HG03025 (cell line): ENCODE results near the gene NAA35.
"Not testable (repeated sequence)": the region's sequence is repeated elsewhere in the genome, so short reads cannot be mapped to it uniquely, and the experiment has no call there.

Experiments used
- ATAC-seq: cut with Tn5 transposase; IDR thresholded peaks from one replicate; pipeline ENCODE4 v1.9.1; 2021; ENCODE audit warnings: mild to moderate bottlenecking, moderate library complexity; ENCODE audit not compliant: unreplicated experiment, low FRiP score

The NAA35 gene

GRCh38 chr9:85943757-85944430 lies 2.9 kb downstream of the NAA35 start:
- ATAC-seq, result no peak

GRCh38 chr9:85944672-85945071 lies 3.7 kb downstream of the NAA35 start:
- no peak for ATAC-seq

- ATAC-seq, result no peak
Observed at GRCh38 chr9:85949586-85950335, 8.8 kb downstream of the NAA35 start.

GRCh38 chr9:85959955-85960354 lies 19.0 kb downstream of the NAA35 start:
- no peak for ATAC-seq

GRCh38 chr9:85960688-85961093 lies 19.7 kb downstream of the NAA35 start:
- no peak for ATAC-seq

GRCh38 chr9:85964526-85964925 lies 23.6 kb downstream of the NAA35 start:
- no peak for ATAC-seq

GRCh38 chr9:85964949-85965348 lies 24.0 kb downstream of the NAA35 start:
- no peak for ATAC-seq

- ATAC-seq, result no peak
Observed at GRCh38 chr9:85969727-85970126, 28.8 kb downstream of the NAA35 start.

GRCh38 chr9:85971731-85972130 lies 30.8 kb downstream of the NAA35 start:
- ATAC-seq, result no peak

- no peak for ATAC-seq
Observed at GRCh38 chr9:85973238-85973637, 32.3 kb downstream of the NAA35 start.

GRCh38 chr9:85974055-85974547 lies 33.2 kb downstream of the NAA35 start:
- ATAC-seq, result not testable (repeated sequence)

- ATAC-seq, result no peak
Observed at GRCh38 chr9:85978496-85978895, 37.5 kb downstream of the NAA35 start.

- no peak for ATAC-seq
Observed at GRCh38 chr9:85981369-85981768, 40.4 kb downstream of the NAA35 start.

- no peak for ATAC-seq
Observed at GRCh38 chr9:85984457-85984856, 43.5 kb downstream of the NAA35 start.

- ATAC-seq, result no peak
Observed at GRCh38 chr9:85987236-85987635, 46.3 kb downstream of the NAA35 start.

- no peak for ATAC-seq
Observed at GRCh38 chr9:85994191-85994590, 53.2 kb downstream of the NAA35 start.

GRCh38 chr9:85995097-85995496 lies 54.2 kb downstream of the NAA35 start:
- no peak for ATAC-seq

GRCh38 chr9:85995599-85995998 lies 54.7 kb downstream of the NAA35 start:
- ATAC-seq, result no peak

GRCh38 chr9:86005253-86005775 lies 64.4 kb downstream of the NAA35 start:
- no peak for ATAC-seq

- ATAC-seq, result no peak
Observed at GRCh38 chr9:86009133-86009532, 68.2 kb downstream of the NAA35 start.

GRCh38 chr9:86020731-86021130 lies 79.8 kb downstream of the NAA35 start:
- no peak for ATAC-seq

GRCh38 chr9:86021166-86021565 lies 80.2 kb downstream of the NAA35 start:
- ATAC-seq, result no peak
